Measurements from ENCODE around the gene ZNF236.
"Not testable (repeated sequence)": the region's sequence is repeated elsewhere in the genome, so short reads cannot be mapped to it uniquely, and the experiment has no call there.

- TF ChIP-seq CTCF (conservative IDR thresholded peaks at IDR 0.05; ENCODE audit: low read length); EZH2phosphoT487 (IDR thresholded peaks at IDR 0.05; ENCODE audit: borderline replicate concordance, low read depth, low read length): not testable (repeated sequence)
These were observed 122.0 kb downstream of the ZNF236 start for GRCh38 chr18:76944346-76944745.
